Measurements from ENCODE around the gene DNAH11.

Gene DNAH11

DNA sequence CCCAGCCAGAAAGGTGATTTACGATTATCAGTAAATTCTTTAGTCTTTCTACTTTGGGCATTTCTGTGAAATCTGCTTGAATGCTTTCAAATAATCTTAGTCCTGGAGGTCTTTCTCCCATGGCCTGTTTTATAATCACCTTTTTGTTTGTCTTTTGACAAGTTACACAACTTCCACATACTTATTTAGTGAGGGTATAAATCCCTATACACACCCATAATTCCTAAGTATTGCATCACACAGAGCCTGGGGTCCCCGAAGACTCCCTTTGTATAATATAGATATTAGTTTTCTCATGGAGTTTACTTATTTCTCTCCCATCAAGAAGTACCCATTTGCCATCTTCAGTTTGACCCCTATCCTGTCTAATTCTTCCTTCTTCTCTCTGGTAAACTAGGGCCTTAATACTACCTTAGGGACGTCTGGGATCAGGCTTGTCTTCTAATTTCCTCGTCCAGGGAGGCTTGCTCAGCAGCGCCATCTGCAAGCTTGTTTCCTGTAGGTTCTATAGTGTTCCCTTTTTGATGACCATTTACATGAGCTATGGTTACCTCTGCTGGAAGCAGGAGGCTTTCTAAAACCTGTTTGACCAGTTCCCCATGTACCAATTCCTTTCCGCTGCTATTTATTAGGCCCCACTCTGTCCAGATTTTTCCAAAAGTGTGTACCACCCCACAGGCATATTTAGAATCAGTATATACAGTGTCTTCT lies 8.1 kb downstream of the DNAH11 start:
- DNase-seq (ENCODE audit: low read depth in 2 of 2): no peak

DNA sequence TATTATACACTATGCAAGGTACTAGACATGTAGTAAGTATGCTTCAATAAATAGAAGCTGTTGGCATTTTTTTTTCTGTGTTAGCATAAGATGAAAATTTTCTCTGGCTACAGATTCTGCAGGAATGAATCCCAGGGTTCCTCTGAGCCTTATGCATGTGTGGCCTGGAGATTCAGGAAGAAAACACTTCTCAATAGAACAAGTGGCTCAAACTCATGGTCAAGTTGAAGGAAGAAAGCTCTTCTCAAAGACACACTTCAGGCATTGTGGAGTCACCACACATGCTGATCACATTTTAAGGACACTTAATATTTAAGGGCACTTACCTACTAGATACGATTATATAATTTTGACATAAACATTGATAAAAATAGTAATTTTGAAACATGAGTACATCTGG lies 19.5 kb downstream of the DNAH11 start:
- no peak for DNase-seq (ENCODE audit: low read depth in 2 of 2)

DNA sequence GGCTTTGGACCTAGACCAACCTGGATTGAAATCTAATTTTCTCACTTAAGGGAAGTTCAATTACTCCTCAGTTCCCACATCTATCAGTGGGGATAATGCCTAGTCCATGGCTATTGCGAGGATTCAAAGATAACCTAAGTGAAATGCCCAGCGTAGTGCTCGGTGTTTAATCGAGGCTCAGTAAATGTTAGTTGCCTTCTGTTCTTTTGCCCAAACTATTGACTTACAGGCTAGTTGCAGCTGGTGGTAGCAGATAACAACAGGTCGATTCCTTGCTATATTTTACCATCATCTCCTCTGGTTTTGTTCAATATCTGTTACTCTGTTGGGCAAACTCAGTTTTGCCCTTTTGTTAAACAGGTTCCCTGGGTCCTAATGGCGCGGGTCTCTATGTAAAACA lies 22.8 kb downstream of the DNAH11 start:
- no peak for DNase-seq (ENCODE audit: low read depth in 2 of 2)

- DNase-seq (ENCODE audit: low read depth in 2 of 2): no peak
Measured at GRCh38 chr7:21566094-21566493, 23.3 kb downstream of the DNAH11 start.

GRCh38 chr7:21568762-21569161 lies 25.9 kb downstream of the DNAH11 start:
- no peak for DNase-seq (ENCODE audit: low read depth in 2 of 2)

GRCh38 chr7:21572331-21573313 lies 29.8 kb downstream of the DNAH11 start:
- DNase-seq (ENCODE audit: low read depth in 2 of 2): no peak

- DNase-seq (ENCODE audit: low read depth in 2 of 2): no peak
Measured at GRCh38 chr7:21579341-21580072, 36.7 kb downstream of the DNAH11 start.

DNA sequence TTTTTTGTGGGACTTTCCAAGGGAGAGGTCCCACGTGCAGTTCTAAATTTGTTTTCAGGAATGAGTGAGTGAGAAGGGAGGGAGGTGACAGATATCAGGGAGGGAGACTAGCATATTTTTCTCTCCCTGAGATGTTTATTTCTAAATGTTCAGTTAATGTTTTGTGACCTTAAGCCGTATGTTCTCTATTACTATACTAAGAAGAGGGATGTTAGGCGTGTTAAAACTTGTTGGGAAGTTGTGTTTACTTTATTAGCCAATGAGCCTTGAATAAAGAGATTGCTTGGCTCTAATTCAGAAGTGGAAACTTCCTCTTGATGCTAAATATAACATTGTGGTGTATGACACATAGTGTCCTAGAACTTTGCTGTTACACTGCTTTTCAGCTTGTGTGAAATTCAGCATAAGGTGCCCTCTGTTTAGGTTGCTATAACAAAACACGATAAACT lies 37.3 kb downstream of the DNAH11 start:
- no peak for DNase-seq (ENCODE audit: low read depth in 2 of 2)

- no peak for DNase-seq (ENCODE audit: low read depth in 2 of 2)
Measured at GRCh38 chr7:21585070-21585724, 42.4 kb downstream of the DNAH11 start.

DNA sequence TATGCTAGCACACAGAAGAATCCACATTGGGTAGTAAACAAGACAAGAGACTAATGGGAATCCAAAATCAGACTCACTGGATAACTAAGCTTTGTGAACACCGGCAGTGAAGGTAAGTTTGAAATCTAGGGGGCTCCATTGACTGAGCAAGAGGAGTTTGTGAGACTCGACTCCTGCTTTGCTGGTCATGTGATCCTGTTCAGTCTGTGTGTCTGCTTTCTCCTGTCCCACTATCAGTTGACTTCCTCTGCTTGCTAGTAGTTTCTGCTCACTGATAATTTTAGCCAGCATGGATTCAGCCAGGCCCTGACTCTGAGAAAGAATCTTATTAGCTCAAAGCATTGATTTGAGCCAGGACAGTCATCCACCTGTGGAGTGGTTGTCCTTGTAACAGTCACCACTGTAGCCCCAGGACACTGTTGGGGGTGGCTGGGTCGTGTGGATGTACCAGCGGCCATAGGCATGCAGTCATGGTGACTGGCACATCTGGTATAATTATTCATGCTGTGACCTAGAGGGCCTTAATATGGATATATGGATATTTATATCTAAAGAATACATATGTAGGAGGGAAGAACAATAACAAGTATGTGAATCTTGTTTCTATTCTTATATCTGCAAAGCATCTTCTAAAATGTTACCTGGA lies 44.4 kb downstream of the DNAH11 start:
- no peak for DNase-seq (ENCODE audit: low read depth in 2 of 2)

DNA sequence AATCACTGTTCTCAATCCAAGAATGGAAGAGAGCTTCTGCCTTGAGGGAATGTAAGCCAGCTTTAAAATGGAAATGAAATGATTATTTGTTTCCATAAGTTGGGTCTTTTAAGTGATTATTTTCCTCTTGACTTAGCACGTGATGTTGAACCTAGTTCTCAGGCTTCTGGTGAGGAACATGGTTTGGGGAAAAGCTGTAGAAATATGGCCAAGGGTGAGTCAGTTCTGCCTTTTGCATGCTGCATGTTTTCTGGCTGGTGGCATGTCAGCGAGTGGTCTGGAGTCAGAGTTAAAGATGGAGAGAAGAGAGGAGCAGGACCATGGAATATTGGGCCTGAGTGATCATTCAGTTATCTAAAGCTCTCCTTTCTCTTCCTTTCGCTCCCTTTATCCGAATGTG lies 54.0 kb downstream of the DNAH11 start:
- DNase-seq (ENCODE audit: low read depth in 2 of 2): no peak

GRCh38 chr7:21603462-21603861 lies 60.6 kb downstream of the DNAH11 start:
- no peak for DNase-seq (ENCODE audit: low read depth in 2 of 2)

DNA sequence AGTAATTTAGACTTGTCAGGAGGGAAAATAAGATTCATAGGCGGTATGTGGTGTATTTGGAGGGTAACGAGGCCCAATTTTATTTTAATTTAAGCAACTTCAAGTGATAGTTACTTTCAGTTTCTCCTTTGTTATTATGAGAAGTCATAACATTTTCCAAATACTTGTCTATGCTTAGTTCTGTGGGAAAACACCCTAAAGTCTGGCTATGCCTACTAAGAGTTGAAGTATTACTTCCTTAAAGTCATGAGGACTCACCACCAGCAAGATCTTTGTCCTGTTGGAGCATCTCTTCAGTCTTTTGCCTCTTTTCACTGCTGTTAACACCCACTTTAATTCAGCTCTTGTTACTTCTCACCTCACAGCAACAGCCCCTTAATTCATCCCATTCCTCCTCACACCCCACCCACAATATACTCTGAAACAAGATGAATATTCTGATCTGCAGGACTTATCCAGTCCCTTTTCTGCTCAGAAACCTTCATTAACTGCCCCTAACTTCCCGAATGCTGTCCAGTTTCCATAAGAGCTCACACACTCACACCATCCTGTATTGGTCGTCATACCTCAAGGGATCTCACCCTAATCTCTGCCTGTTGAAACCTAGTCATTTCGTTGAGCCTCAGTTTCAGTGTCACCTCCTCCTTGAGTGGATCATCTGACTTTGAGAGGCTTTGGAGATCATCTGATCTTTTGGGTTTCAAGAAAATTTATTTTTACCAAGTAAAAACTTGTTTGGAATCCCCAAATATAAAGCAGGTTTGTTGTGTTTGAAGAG lies 61.3 kb downstream of the DNAH11 start:
- DNase-seq (ENCODE audit: low read depth in 2 of 2): no peak

DNA sequence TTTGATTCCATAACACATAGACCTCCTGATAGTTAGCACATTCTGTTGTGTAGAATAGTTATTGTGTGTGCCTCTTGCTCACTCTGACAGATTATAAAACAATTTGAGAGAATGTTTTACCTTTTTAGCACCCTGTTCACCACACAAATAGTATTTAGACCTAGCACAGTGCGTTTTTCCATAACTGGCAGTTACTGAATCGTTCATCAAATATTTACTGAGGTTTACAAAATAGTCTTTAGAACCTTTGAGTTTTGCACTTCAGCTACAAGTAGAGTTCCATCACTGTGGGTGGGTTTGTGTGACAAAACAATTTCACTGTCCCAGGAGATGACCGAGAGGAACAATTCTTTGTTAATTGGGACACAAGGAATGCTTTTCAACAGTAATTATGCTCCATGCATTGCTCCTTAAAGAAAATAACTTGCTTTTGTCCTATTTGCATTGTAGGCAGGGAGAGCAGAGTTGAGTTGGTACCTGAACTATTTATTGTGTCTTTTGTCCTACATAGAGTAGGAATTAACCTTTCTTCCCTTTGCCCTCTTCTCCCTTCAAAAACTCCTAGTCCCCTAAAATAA lies 62.3 kb downstream of the DNAH11 start:
- no peak for DNase-seq (ENCODE audit: low read depth in 2 of 2)

GRCh38 chr7:21608465-21608864 lies 65.6 kb downstream of the DNAH11 start:
- no peak for DNase-seq (ENCODE audit: low read depth in 2 of 2)

GRCh38 chr7:21611129-21611528 lies 68.3 kb downstream of the DNAH11 start:
- DNase-seq (ENCODE audit: low read depth in 2 of 2): no peak

DNA sequence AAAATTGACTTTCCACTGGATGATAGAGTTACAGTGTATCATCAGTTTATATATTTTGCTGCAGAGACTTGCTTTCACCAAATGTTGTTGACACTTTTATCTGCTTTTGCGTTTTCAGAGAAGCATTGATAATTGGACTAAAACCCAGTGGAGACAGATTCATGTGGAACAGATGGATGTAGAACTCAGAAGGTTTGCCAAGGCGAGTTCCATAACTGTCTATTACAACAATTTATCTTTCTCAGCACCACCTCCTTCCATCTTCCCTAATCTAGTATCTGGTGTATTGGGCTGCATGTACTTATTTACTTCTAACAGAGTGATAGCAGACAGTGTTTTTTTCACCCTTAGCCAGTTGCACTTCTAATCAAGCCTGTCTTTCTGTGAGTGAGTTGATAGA lies 73.3 kb downstream of the DNAH11 start:
- no peak for DNase-seq (ENCODE audit: low read depth in 2 of 2)

- DNase-seq (ENCODE audit: low read depth in 2 of 2): no peak
Measured at GRCh38 chr7:21616796-21617436, 74.1 kb downstream of the DNAH11 start.

DNA sequence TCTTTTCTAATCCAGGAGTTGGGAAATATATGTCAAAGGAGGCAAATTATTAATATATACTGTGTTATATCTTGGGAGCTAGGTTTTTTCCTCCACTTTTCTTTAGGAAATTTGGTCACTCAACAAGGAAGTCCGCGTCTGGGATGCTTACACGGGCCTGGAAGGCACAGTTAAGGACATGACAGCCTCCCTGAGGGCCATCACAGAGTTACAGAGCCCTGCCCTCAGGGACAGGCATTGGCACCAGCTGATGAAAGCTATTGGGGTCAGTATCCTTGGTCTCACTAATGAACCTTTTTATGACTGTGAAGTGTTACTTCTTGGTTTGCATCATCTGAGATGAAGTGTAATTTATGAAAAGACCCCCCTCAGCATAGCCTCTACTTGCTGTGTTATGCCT lies 74.7 kb downstream of the DNAH11 start:
- no peak for DNase-seq (ENCODE audit: low read depth in 2 of 2)

All from activated CD8-positive, alpha-beta memory T cell treated with anti-CD3 and anti-CD28 coated beads for 4 hours (primary cell).